Esophagus squamous epithelium (tissue), 5 donors: ENCODE results near the gene APBA2. TPM values are rescaled to one million over a fixed set of nuclear protein-coding genes. Genes with fewer than 3 reads are reported as not detected.
"Not testable (repeated sequence)": the region's sequence is repeated elsewhere in the genome, so short reads cannot be mapped to it uniquely, and the experiment has no call there.

ENCODE experiments used
- DNase-seq: peaks from one replicate; lab custom pipeline; 2025; lab: John Stamatoyannopoulos, UW
- H3K27ac ChIP-seq, 4 donors: fragments of 200-600 bp; sonication (generic); one replicate each; pipeline ENCODE4 v1.5.1; 2016 to 2019; ENCODE audit warnings: mild to moderate bottlenecking in 1 of 4
- H3K27me3 ChIP-seq, 4 donors: fragments of 200-600 bp; sonication (generic); 1 replicate in 3 of 4; 2 replicates in 1 of 4; pipeline versions ENCODE4 v1.5.1 to v1.6.0; 2017 to 2021; ENCODE audit warnings: antibody characterized with exemption in 1 of 4
- H3K36me3 ChIP-seq, 3 donors: fragments of 200-600 bp; sonication (generic); one replicate each; pipeline ENCODE4 v1.5.1; 2016 to 2019
- H3K4me1 ChIP-seq, 3 donors: fragments of 200-600 bp; sonication (generic); one replicate each; pipeline ENCODE4 v1.5.1; 2017 to 2019
- H3K4me3 ChIP-seq, 4 donors: fragments of 200-600 bp; sonication (generic); 1 replicate in 3 of 4; 2 replicates in 1 of 4; pipeline ENCODE4 v1.5.1; 2016 to 2019; ENCODE audit warnings: mild to moderate bottlenecking in 2 of 4, moderate library complexity in 1 of 4
- H3K9me3 ChIP-seq, 3 donors: fragments of 200-600 bp; sonication (generic); one replicate each; pipeline ENCODE4 v1.5.1; 2016 to 2019
- POLR2A ChIP-seq, 4 donors: fragments of 450-650 bp; IDR thresholded peaks; one replicate each; pipeline ENCODE4 v1.6.1; 2017; ENCODE audit warnings: antibody characterized with exemption in 4 of 4, mild to moderate bottlenecking in 4 of 4, moderate library complexity in 3 of 4
- WGBS, 2 donors: methylation state at CpG; one replicate each; pipeline ENCODE4 v1.1.5; 2018; 5-methylcytosine and 5-hydroxymethylcytosine counted together
- intact Hi-C: fragments of 100-400 bp; cut with DNase I; formaldehyde crosslinking; loops from one replicate; pipeline ENCODE4 v1.15.0; 2022
- total RNA-seq, 4 donors: library from RNA; depleted of rRNA; stranded (reverse); fragments of >200 nt; gene quantifications; one replicate each; pipeline ENCODE4 v1.1.0, GENCODE V29; 2016
- TF ChIP-seq, protein P1 (sequence below), 6 experiments: fragments of 450-650 bp in 4 of 6; fragments of 200-600 bp in 2 of 6; sonication (generic) in 2 of 6; IDR thresholded peaks; one replicate each; pipeline ENCODE4 v1.5.1; 2016 to 2019; ENCODE audit warnings: antibody characterized with exemption in 6 of 6, mild to moderate bottlenecking in 4 of 6, moderate library complexity in 4 of 6
- donor health status: DM: yes; HTN: yes; CAD: no.

APBA2 gene
- total RNA-seq, 4 donors from 2014 or later = 0.82 to 9.9 (median 1.6) TPM

DNA sequence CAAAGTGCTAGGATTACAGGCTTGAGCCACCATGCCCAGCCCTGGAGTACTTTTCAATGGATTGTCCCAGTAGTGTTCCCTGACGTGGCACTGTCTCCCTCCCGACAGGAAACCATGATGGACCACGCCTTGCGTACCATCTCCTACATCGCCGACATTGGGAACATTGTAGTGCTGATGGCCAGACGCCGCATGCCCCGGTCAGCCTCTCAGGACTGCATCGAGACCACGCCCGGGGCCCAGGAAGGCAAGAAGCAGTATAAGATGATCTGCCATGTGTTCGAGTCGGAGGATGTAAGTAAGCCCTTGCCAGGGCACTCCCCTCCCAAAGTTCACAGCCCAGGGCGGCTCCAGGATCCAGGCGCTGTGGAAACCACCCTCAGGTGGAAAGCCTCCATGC lies 215.7 kb downstream of the APBA2 start:
- H3K4me3 ChIP-seq = no peak overlapping the region
- intact Hi-C loops = no loop called here
- no peak for DNase-seq
- H3K36me3 ChIP-seq = no peaks in the 10 kb centered on the region
- no peak overlapping the region for H3K27ac ChIP-seq
- no peak for TF ChIP-seq POLR2A (IDR thresholded peaks at IDR 0.05)
- TF ChIP-seq, protein P1, sequence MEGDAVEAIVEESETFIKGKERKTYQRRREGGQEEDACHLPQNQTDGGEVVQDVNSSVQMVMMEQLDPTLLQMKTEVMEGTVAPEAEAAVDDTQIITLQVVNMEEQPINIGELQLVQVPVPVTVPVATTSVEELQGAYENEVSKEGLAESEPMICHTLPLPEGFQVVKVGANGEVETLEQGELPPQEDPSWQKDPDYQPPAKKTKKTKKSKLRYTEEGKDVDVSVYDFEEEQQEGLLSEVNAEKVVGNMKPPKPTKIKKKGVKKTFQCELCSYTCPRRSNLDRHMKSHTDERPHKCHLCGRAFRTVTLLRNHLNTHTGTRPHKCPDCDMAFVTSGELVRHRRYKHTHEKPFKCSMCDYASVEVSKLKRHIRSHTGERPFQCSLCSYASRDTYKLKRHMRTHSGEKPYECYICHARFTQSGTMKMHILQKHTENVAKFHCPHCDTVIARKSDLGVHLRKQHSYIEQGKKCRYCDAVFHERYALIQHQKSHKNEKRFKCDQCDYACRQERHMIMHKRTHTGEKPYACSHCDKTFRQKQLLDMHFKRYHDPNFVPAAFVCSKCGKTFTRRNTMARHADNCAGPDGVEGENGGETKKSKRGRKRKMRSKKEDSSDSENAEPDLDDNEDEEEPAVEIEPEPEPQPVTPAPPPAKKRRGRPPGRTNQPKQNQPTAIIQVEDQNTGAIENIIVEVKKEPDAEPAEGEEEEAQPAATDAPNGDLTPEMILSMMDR (IDR thresholded peaks at IDR 0.05) = no peak
- WGBS, 2 donors = 89 to 93% methylated on average over 3 to 7 of the region's 16 CpGs
- H3K9me3 ChIP-seq = no peaks in the 10 kb centered on the region
- peaks cover 0 to 11% (median 5%) of the 10 kb centered on the region in 3 donors for H3K4me1 ChIP-seq
- peaks cover 0 to 14% (median 0%) of the 10 kb centered on the region in 4 donors for H3K27me3 ChIP-seq

DNA sequence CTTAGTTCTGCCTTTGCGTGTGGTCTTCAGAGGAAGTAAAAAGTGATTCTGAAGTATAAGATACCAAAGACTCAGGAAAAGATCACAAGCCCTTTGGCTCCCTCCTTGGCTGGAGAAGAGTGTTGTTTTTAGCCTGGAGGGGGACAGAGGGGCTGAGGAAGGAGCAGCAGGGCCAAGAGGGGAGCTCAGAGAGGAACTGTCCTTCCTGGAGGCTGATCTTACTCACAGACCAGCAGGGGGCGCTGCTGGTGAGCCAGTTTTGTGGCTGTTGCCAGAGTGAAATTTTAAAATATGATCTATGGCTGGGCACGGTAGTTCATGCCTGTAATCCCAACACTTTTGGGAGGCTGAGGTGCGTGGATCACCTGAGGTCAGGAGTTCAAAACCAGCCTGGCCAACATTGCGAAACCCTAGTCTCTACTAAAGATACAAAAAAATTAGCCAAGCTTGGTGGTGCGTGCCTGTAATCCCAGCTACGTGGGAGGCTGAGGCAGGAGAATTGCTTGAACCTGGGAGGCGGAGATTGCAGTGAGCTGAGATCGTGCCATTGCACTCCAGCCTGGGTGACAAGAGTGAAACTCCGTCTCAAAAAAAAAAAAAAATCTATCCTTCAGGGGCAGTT lies 216.5 kb downstream of the APBA2 start:
- H3K36me3 ChIP-seq, H3K27ac ChIP-seq, H3K9me3 ChIP-seq, H3K4me3 ChIP-seq, DNase-seq, intact Hi-C loops: not testable (repeated sequence)
- WGBS, 2 donors = 68 to 76% methylated on average over 8 to 10 of the region's 10 CpGs
- TF ChIP-seq, protein P1 (IDR thresholded peaks at IDR 0.05) = peak; percentile 24 to 63 (median 46)
- peaks cover 0 to 11% (median 5%) of the 10 kb centered on the region in 3 donors for H3K4me1 ChIP-seq
- H3K27me3 ChIP-seq = peaks cover 0 to 14% (median 0%) of the 10 kb centered on the region in 4 donors

DNA sequence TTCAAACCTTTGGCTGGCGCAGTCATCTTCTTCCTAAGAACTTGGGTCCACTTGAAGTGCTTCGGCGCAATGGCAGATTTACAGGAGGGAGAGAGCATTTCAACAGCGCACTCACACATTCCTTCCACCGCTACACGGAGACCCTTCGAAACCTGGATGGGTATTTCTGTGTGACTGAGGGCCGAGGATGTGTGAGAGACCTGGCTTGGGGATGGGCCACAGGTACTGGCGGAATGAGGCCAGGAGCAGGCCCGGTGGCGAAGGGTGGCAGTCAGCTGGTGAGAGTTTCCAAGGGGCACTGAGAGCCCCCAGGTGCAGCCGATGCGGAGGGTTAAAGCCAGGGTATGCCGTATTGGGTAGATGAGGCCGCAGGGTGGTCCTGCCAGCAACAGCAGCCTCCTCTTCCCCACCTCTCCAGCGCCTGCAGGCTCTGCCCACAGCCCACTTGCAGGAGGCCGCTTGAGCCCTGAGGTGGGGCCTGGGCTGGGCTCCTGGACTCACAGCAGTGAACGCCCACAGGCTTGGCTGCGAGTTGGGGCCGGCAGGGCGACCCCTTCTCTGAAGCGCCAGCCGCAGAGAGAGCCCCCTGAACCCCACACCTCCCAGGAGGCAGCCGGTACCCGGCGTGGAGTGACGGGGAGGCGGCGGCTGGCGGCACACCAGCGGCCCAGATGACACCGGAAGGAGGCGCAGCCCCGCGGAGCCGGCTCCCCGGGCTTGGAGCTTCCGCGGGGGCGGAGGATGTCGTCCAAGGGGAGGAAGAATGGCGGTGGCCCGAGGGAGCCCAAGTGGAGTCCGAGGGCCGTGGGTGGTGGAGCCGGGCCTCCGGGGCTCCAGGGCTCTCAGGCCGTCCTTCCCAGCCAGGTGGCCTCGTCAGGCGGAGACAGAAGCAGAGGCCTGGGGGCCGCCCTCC lies 217.4 kb downstream of the APBA2 start:
- no peak for TF ChIP-seq POLR2A (IDR thresholded peaks at IDR 0.05)
- TF ChIP-seq, protein P1 (IDR thresholded peaks at IDR 0.05) = no peak
- WGBS, 2 donors = 67 to 76% methylated on average over 9 to 18 of the region's 51 CpGs
- Histone ChIP-seq H3K27ac (peak overlapping the region in 2 of 4 donors; percentile 54 to 55), H3K36me3 (no peaks in the 10 kb centered on the region), H3K4me3 (peak overlapping the region; percentile 16 to 55 (median 38)), H3K4me1 (peaks cover 0 to 11% (median 5%) of the 10 kb centered on the region in 3 donors), H3K9me3 (no peaks in the 10 kb centered on the region), H3K27me3 (peaks cover 0 to 14% (median 0%) of the 10 kb centered on the region in 4 donors)
- intact Hi-C loops = no loop called here
- DNase-seq = no peak

DNA sequence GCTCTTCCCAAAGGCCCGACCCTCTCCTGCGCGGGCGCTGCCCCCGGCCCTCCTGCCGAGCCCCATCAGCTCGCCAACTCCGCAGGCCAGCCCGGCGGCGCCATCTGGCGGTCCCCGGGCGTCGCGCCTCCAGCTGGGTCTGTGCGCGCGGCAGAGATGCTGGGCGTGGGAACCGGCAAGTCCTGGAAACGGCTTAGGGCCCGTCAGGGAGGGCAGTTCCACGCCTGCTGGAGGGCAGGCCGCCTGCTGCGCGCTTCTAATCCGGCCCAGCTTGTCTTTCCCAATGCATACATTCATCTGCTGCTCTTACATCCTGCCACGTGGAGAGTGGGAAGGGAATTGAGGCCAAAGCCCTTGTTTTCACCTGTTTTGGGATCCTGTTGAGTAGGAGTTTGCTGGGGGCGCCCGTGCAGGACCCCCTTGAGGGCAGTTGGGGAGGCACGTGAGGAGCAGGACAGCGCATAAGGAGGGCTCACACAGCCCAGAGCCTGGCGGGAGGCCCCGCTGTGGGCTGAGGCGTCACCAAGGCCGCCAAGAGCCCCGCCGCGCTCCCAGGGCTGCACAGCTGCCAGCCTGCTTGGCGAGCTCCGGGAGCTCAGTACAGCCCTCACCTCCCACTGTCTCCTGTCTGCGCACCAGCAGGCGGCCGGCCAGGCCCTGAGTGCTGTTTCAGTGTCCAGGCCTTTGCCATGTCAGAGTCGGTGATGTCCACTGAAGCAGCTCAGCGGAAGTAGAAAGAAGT lies 218.2 kb downstream of the APBA2 start:
- Histone ChIP-seq H3K4me1 (peaks cover 0 to 11% (median 5%) of the 10 kb centered on the region in 3 donors), H3K4me3 (peak overlapping the region; percentile 16 to 55 (median 38)), H3K36me3 (no peaks in the 10 kb centered on the region), H3K27ac (peak overlapping the region in 2 of 4 donors; percentile 54 to 55), H3K9me3 (no peaks in the 10 kb centered on the region), H3K27me3 (peaks cover 0 to 14% (median 0%) of the 10 kb centered on the region in 4 donors)
- DNase-seq = no peak
- 47% methylated on average over 3 of the region's 47 CpGs; no CpG with 5 or more reads in 1 of the 2 donors for WGBS, 2 donors
- no peak for TF ChIP-seq POLR2A (IDR thresholded peaks at IDR 0.05)
- TF ChIP-seq, protein P1 (IDR thresholded peaks at IDR 0.05) = peak; percentile 47 to 76 (median 63)
- intact Hi-C loops = no loop called here
